ENCODE data around the gene UBE4A. TPM values are rescaled to one million over a fixed set of nuclear protein-coding genes. Genes with fewer than 3 reads are reported as not detected.
A peak's percentile ranks its signal among the peaks of the same experiment; 100 is the strongest.

The UBE4A gene
- total and polyA plus RNA-seq, 9 of the 15 experiments (the other 6 are each of a cell fraction or from before 2014, with no cell fraction given) = 13.5 to 45.2 (median 26.8) TPM

DNA sequence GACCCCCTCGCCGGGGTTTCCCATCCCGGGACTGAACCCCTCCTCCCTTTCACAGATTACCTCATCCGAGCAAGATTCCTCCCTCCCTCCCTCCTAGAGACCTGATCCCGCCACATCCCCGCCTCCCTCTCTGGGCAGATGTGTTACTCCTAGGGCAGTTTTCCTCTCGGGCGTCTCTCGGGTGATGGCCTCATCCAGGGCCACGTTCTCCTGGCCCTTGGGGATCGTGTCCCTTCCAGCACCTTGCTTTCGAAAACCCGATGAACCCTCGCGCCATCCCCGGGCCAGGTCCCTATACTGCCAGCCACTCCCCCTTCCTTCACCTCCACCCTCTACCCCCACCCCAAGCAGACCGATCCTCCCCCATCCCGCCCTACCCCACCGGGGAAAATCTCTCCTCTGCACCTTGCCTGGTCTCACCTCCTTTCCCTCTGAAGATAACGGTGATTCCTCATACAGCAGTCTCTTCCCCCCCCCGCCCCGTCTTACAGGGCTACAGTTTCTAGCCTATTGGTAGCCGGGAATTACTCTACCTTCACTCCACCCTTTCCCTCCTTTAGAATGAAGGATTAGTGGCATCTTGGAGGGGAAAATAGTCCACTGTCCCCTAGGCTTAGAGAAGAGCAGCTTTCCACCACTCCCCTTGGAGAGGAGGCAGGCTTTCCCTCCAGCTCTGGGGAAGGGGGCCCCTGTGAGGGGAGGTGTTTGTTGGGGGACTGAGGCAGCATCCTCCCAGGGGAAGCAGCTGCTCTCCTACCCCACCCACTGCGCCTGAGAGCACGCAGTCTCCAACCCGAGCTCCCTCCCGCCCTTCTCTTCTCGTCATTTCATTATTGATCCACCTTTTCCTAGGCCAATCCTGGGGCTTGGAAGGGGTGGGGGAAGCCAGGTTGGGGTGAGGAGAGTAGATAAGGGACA is 78.1 kb downstream of the UBE4A start (continued):
- TF ChIP-seq, protein P1, sequence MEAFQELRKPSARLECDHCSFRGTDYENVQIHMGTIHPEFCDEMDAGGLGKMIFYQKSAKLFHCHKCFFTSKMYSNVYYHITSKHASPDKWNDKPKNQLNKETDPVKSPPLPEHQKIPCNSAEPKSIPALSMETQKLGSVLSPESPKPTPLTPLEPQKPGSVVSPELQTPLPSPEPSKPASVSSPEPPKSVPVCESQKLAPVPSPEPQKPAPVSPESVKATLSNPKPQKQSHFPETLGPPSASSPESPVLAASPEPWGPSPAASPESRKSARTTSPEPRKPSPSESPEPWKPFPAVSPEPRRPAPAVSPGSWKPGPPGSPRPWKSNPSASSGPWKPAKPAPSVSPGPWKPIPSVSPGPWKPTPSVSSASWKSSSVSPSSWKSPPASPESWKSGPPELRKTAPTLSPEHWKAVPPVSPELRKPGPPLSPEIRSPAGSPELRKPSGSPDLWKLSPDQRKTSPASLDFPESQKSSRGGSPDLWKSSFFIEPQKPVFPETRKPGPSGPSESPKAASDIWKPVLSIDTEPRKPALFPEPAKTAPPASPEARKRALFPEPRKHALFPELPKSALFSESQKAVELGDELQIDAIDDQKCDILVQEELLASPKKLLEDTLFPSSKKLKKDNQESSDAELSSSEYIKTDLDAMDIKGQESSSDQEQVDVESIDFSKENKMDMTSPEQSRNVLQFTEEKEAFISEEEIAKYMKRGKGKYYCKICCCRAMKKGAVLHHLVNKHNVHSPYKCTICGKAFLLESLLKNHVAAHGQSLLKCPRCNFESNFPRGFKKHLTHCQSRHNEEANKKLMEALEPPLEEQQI (IDR thresholded peaks at IDR 0.05) = no peak
- TF ChIP-seq KDM4B (IDR thresholded peaks at IDR 0.05; ENCODE audit: borderline replicate concordance in 2 of 2, low read depth in 1 of 2) (no peak), TAL1 (IDR thresholded peaks at IDR 0.05) (peak; percentile 90), FOXK1 (CRISPR knock-in tag; IDR thresholded peaks at IDR 0.05; ENCODE audit: borderline replicate concordance) (no peak), SMAD1 (IDR thresholded peaks at IDR 0.05; ENCODE audit: low read depth, low read length, partially characterized antibody) (no peak)
- TF ChIP-seq, protein P2, sequence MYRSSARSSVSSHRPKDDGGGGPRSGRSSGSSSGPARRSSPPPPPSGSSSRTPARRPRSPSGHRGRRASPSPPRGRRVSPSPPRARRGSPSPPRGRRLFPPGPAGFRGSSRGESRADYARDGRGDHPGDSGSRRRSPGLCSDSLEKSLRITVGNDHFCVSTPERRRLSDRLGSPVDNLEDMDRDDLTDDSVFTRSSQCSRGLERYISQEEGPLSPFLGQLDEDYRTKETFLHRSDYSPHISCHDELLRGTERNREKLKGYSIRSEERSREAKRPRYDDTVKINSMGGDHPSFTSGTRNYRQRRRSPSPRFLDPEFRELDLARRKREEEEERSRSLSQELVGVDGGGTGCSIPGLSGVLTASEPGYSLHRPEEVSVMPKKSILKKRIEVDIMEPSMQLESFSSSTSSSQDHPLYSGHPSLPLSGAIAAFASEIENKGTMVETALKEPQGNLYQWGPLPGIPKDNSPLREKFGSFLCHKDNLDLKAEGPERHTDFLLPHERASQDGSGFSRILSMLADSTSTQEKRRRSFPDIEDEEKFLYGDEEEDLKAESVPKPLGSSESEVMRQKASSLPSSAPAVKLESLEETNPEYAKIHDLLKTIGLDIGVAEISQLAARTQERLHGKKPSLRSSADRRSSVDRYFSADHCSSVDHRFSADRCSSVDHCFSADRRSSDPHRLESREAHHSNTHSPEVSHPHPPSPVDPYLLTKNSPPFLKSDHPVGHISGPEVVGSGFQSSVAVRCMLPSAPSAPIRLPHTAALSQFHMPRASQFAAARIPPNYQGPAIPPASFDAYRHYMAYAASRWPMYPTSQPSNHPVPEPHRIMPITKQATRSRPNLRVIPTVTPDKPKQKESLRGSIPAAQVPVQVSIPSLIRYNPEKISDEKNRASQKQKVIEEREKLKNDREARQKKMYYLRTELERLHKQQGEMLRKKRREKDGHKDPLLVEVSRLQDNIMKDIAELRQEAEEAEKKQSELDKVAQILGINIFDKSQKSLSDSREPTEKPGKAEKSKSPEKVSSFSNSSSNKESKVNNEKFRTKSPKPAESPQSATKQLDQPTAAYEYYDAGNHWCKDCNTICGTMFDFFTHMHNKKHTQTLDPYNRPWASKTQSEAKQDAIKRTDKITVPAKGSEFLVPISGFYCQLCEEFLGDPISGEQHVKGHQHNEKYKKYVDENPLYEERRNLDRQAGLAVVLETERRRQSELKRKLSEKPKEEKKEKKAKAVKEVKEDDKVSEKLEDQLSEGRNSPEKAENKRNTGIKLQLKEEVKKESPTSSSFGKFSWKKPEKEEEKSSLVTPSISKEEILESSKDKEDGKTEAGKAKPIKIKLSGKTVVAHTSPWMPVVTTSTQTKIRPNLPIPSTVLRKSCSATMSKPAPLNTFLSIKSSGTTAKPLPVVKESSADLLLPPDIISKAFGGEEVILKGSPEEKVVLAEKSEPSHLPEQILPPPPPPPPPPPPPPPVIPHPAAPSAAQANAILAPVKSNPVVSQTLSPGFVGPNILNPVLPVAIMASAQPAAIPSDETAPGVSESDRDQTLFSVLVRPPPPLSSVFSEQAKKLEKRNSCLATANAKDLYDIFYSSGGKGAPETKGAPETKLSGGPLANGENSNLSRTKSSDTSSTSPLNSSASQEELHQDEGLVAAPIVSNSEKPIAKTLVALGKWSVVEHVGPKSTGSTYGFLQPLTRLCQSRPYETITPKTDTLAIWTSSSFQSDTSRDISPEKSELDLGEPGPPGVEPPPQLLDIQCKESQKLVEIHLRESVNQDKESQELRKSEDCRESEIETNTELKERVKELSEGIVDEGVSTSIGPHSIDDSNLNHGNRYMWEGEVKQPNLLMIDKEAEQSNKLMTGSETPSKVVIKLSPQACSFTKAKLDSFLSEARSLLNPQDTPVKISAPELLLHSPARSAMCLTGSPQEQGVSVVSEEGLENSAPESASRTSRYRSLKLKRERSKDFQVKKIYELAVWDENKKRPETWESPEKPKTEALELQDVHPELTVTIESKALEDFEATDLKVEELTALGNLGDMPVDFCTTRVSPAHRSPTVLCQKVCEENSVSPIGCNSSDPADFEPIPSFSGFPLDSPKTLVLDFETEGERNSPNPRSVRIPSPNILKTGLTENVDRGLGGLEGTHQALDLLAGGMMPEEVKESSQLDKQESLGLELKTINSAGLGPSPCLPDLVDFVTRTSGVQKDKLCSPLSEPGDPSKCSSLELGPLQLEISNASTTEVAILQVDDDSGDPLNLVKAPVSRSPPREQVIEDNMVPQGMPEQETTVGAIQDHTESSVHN (IDR thresholded peaks at IDR 0.05; ENCODE audit: borderline replicate concordance in 1 of 2, low read depth in 1 of 2) = no peak
- TF ChIP-seq, protein P3, sequence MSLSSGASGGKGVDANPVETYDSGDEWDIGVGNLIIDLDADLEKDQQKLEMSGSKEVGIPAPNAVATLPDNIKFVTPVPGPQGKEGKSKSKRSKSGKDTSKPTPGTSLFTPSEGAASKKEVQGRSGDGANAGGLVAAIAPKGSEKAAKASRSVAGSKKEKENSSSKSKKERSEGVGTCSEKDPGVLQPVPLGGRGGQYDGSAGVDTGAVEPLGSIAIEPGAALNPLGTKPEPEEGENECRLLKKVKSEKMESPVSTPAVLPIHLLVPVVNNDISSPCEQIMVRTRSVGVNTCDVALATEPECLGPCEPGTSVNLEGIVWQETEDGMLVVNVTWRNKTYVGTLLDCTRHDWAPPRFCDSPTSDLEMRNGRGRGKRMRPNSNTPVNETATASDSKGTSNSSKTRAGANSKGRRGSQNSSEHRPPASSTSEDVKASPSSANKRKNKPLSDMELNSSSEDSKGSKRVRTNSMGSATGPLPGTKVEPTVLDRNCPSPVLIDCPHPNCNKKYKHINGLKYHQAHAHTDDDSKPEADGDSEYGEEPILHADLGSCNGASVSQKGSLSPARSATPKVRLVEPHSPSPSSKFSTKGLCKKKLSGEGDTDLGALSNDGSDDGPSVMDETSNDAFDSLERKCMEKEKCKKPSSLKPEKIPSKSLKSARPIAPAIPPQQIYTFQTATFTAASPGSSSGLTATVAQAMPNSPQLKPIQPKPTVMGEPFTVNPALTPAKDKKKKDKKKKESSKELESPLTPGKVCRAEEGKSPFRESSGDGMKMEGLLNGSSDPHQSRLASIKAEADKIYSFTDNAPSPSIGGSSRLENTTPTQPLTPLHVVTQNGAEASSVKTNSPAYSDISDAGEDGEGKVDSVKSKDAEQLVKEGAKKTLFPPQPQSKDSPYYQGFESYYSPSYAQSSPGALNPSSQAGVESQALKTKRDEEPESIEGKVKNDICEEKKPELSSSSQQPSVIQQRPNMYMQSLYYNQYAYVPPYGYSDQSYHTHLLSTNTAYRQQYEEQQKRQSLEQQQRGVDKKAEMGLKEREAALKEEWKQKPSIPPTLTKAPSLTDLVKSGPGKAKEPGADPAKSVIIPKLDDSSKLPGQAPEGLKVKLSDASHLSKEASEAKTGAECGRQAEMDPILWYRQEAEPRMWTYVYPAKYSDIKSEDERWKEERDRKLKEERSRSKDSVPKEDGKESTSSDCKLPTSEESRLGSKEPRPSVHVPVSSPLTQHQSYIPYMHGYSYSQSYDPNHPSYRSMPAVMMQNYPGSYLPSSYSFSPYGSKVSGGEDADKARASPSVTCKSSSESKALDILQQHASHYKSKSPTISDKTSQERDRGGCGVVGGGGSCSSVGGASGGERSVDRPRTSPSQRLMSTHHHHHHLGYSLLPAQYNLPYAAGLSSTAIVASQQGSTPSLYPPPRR (CRISPR knock-in tag; IDR thresholded peaks at IDR 0.05; ENCODE audit: borderline replicate concordance) = no peak

Measured in K562 (cell line).